Gastrocnemius medialis (tissue), 4 donors: ENCODE data around the gene NBEA. TPM values are rescaled to one million over a fixed set of nuclear protein-coding genes. Genes with fewer than 3 reads are reported as not detected.
"Not testable (repeated sequence)": the region's sequence is repeated elsewhere in the genome, so short reads cannot be mapped to it uniquely, and the experiment has no call there.

Source experiments
- ATAC-seq, 2 donors: fragments of 150-250 bp; one replicate each; pipeline ENCODE4 v1.9.1; 2016
- DNase-seq, 2 donors: peaks; one replicate each; pipeline ENCODE4 v3.0.0-alpha.2; 2019
- H3K27ac ChIP-seq, 4 donors: fragments of 200-600 bp; sonication (generic); 1 replicate in 1 of 4; 2 replicates in 3 of 4; pipeline ENCODE4 v1.5.1; 2016 to 2018; ENCODE audit warnings: mild to moderate bottlenecking in 2 of 4, moderate library complexity in 1 of 4
- H3K27me3 ChIP-seq, 3 donors: fragments of 200-600 bp; sonication (generic) in 2 of 3; 1 replicate in 1 of 3; 2 replicates in 2 of 3; pipeline versions ENCODE4 v1.5.1 to v1.6.0; 2016 to 2019; ENCODE audit warnings: mild to moderate bottlenecking in 1 of 3, moderate library complexity in 1 of 3
- H3K36me3 ChIP-seq, 2 donors: fragments of 200-600 bp; sonication (generic) in 1 of 2; one replicate each; pipeline ENCODE4 v1.5.1; 2017 to 2018
- H3K4me1 ChIP-seq, 2 donors: fragments of 200-600 bp; sonication (generic) in 1 of 2; one replicate each; pipeline ENCODE4 v1.5.1; 2016 to 2017; ENCODE audit warnings: mild to moderate bottlenecking in 2 of 2
- H3K4me3 ChIP-seq, 4 donors: fragments of 200-600 bp; sonication (generic) in 3 of 4; 1 replicate in 1 of 4; 2 replicates in 3 of 4; pipeline ENCODE4 v1.5.1; 2016 to 2019; ENCODE audit warnings: mild to moderate bottlenecking in 2 of 4
- H3K9me3 ChIP-seq, 3 donors: fragments of 200-600 bp; sonication (generic) in 2 of 3; 1 replicate in 1 of 3; 2 replicates in 2 of 3; pipeline ENCODE4 v1.5.1; 2016 to 2019
- CTCF ChIP-seq, 5 experiments: fragments of 450-650 bp in 3 of 5; fragments of 200-600 bp in 2 of 5; sonication (generic) in 2 of 5; IDR thresholded peaks in 4 of 5; conservative IDR thresholded peaks in 1 of 5; 1 replicate in 4 of 5; 2 replicates in 1 of 5; pipeline ENCODE4 v1.5.1; 2016 to 2019; ENCODE audit warnings: antibody characterized with exemption in 5 of 5, mild to moderate bottlenecking in 3 of 5, moderate library complexity in 3 of 5
- POLR2A ChIP-seq, 2 donors: fragments of 450-650 bp; IDR thresholded peaks; one replicate each; pipeline ENCODE4 v1.6.1; 2017; ENCODE audit warnings: antibody characterized with exemption in 2 of 2, mild to moderate bottlenecking in 2 of 2, moderate library complexity in 2 of 2
- in situ Hi-C, 4 donors: fragments of 200-750 bp; cut with MboI; loops; one replicate each; pipeline versions ENCODE4 v1.15.0 to v1.8.0; 2017; ENCODE audit warnings: low sequenced_read_pairs in 4 of 4
- intact Hi-C: fragments of 100-400 bp; cut with DNase I; formaldehyde crosslinking; loops from one replicate; pipeline ENCODE4 v1.15.1; 2023; ENCODE audit warnings: low total_unique reads
- total RNA-seq, 4 donors: library from RNA; depleted of rRNA; stranded (reverse); fragments of >200 nt; gene quantifications; one replicate each; pipeline versions ENCODE4 v1.1.0 to v1.2.3, GENCODE V29; 2016

Gene NBEA
- total RNA-seq, 4 donors from 2014 or later, result 4.1 to 5.1 (median 4.7) TPM

- no peaks in the 10 kb centered on the region for H3K4me1 ChIP-seq
- TF ChIP-seq POLR2A (IDR thresholded peaks at IDR 0.05), result no peak
- no peak for TF ChIP-seq CTCF (IDR thresholded peaks at IDR 0.05 in 4 of 5, conservative IDR thresholded peaks at IDR 0.05 in 1 of 5)
- no peaks in the 10 kb centered on the region for H3K36me3 ChIP-seq
- H3K4me3 ChIP-seq, result no peak overlapping the region
- intact Hi-C loops, result no loop called here
- DNase-seq, result no peak
- in situ Hi-C loops, result no loop called here
- no peaks in the 10 kb centered on the region for H3K9me3 ChIP-seq
- ATAC-seq, result no peak
- no peaks in the 10 kb centered on the region for H3K27me3 ChIP-seq
- no peak overlapping the region for H3K27ac ChIP-seq
Measured at GRCh38 chr13:34926508-34926907, 15.6 kb upstream of the NBEA start.

GRCh38 chr13:34928676-34929075 lies 13.4 kb upstream of the NBEA start:
- DNase-seq, H3K27me3 ChIP-seq, intact Hi-C loops, H3K4me1 ChIP-seq, in situ Hi-C loops, ATAC-seq, H3K36me3 ChIP-seq, H3K27ac ChIP-seq, H3K4me3 ChIP-seq, H3K9me3 ChIP-seq: not testable (repeated sequence)

GRCh38 chr13:34931572-34931971 lies 10.5 kb upstream of the NBEA start:
- TF ChIP-seq CTCF (IDR thresholded peaks at IDR 0.05 in 4 of 5, conservative IDR thresholded peaks at IDR 0.05 in 1 of 5) (no peak), POLR2A (IDR thresholded peaks at IDR 0.05) (no peak)
- Histone ChIP-seq H3K36me3 (no peaks in the 10 kb centered on the region), H3K4me3 (no peak overlapping the region), H3K27ac (no peak overlapping the region), H3K4me1 (no peaks in the 10 kb centered on the region), H3K9me3 (no peaks in the 10 kb centered on the region), H3K27me3 (no peaks in the 10 kb centered on the region)
- ATAC-seq (peak in 1 of 2 donors; percentile 61), DNase-seq (no peak)
- intact Hi-C loops (no loop called here), in situ Hi-C loops (no loop called here)

GRCh38 chr13:34933349-34933748 lies 8.7 kb upstream of the NBEA start:
- intact Hi-C loops, result no loop called here
- Histone ChIP-seq H3K27me3 (no peaks in the 10 kb centered on the region), H3K4me1 (no peaks in the 10 kb centered on the region), H3K36me3 (no peaks in the 10 kb centered on the region), H3K9me3 (no peaks in the 10 kb centered on the region), H3K4me3 (no peak overlapping the region), H3K27ac (no peak overlapping the region)
- TF ChIP-seq CTCF (IDR thresholded peaks at IDR 0.05 in 4 of 5, conservative IDR thresholded peaks at IDR 0.05 in 1 of 5) (no peak), POLR2A (IDR thresholded peaks at IDR 0.05) (no peak)
- no peak for DNase-seq
- ATAC-seq, result no peak
- in situ Hi-C loops, result no loop called here

- in situ Hi-C loops (no loop called here), intact Hi-C loops (no loop called here)
Measured at GRCh38 chr13:34933786-34934185, 8.3 kb upstream of the NBEA start.

More at GRCh38 chr13:34933786-34934185, 8.3 kb upstream of the NBEA start:
- no peak for DNase-seq
- H3K9me3 ChIP-seq, result no peaks in the 10 kb centered on the region
- H3K27me3 ChIP-seq, result no peaks in the 10 kb centered on the region
- no peak for ATAC-seq
- H3K4me1 ChIP-seq, result no peaks in the 10 kb centered on the region
- H3K36me3 ChIP-seq, result no peaks in the 10 kb centered on the region
- no peak overlapping the region for H3K4me3 ChIP-seq
- no peak overlapping the region for H3K27ac ChIP-seq
- TF ChIP-seq POLR2A (IDR thresholded peaks at IDR 0.05) (no peak), CTCF (IDR thresholded peaks at IDR 0.05 in 4 of 5, conservative IDR thresholded peaks at IDR 0.05 in 1 of 5) (no peak)
